Heart left ventricle (tissue), 16 donors: ENCODE results near the gene KLF2. TPM values are rescaled to one million over a fixed set of nuclear protein-coding genes. Genes with fewer than 3 reads are reported as not detected.
"Not testable (repeated sequence)": the region's sequence is repeated elsewhere in the genome, so short reads cannot be mapped to it uniquely, and the experiment has no call there.

ENCODE experiments used
- ATAC-seq, 4 donors: fragments of 200-7000 bp; cut with Tn5 transposase; one replicate each; pipeline ENCODE4 v1.9.1; 2020 to 2022; ENCODE audit warnings: moderate library complexity in 4 of 4, mild to moderate bottlenecking in 3 of 4, moderate number of reproducible peaks in 1 of 4
- DNase-seq, 5 donors: peaks; one replicate each; pipeline ENCODE4 v3.0.0-alpha.2; 2020
- H3K27ac ChIP-seq, 12 donors: fragments of 200-600 bp; sonication (generic) in 4 of 12; one replicate each; pipeline versions ENCODE4 v1.5.0 to v1.8.0; 2016 to 2022; ENCODE audit warnings: mild to moderate bottlenecking in 2 of 12
- H3K27me3 ChIP-seq, 9 donors: fragments of 200-600 bp; sonication (generic) in 2 of 9; one replicate each; pipeline versions ENCODE4 v1.5.1 to v1.8.0; 2016 to 2022; ENCODE audit warnings: mild to moderate bottlenecking in 3 of 9
- H3K36me3 ChIP-seq, 9 donors: fragments of 200-600 bp; sonication (generic) in 2 of 9; one replicate each; pipeline versions ENCODE4 v1.5.0 to v1.8.0; 2018 to 2022; ENCODE audit warnings: mild to moderate bottlenecking in 2 of 9
- H3K4me1 ChIP-seq, 12 donors: fragments of 200-600 bp; sonication (generic) in 4 of 12; one replicate each; pipeline versions ENCODE4 v1.5.0 to v1.8.0; 2016 to 2022; ENCODE audit warnings: mild to moderate bottlenecking in 3 of 12
- H3K4me3 ChIP-seq, 12 donors: fragments of 200-600 bp; sonication (generic) in 4 of 12; one replicate each; pipeline versions ENCODE4 v1.5.0 to v1.8.0; 2017 to 2022; ENCODE audit warnings: mild to moderate bottlenecking in 9 of 12, moderate library complexity in 4 of 12
- H3K9me3 ChIP-seq, 12 donors: fragments of 200-600 bp; sonication (generic) in 4 of 12; one replicate each; pipeline versions ENCODE4 v1.5.0 to v1.8.0; 2016 to 2022; ENCODE audit warnings: mild to moderate bottlenecking in 1 of 12
- POLR2A ChIP-seq, 2 donors: fragments of 450-650 bp; IDR thresholded peaks; one replicate each; pipeline ENCODE4 v1.6.1; 2017; ENCODE audit warnings: antibody characterized with exemption in 2 of 2, mild to moderate bottlenecking in 2 of 2, moderate library complexity in 2 of 2
- WGBS, 4 donors: extraction: QIAGEN DNeasy Blood & Tissue Kit in 2 of 4; methylation state at CpG; one replicate each; pipeline versions ENCODE4 v1.1.5 to v1.1.7; 2013 to 2018; 5-methylcytosine and 5-hydroxymethylcytosine counted together
- intact Hi-C, 10 donors: fragments of 100-400 bp; cut with DNase I; formaldehyde crosslinking; loops; one replicate each; pipeline versions ENCODE4 v1.11.1 to v1.14.2; 2022
- polyA plus RNA-seq, 2 donors: library from polyadenylated mRNA; stranded (reverse); fragments of 200-250 nt; gene quantifications; one replicate each; pipeline ENCODE4 v1.2.3, GENCODE V29; 2013
- total RNA-seq, 9 donors: library from RNA; depleted of rRNA in 2 of 9; stranded (reverse); fragments of >200 nt in 2 of 9; fragmentation: NEBNext Ultra II Directional in 3 of 9; extraction: Animal tissue kit (Norgen Biotek cat#: 25700) in 3 of 9; gene quantifications; one replicate each; pipeline versions ENCODE4 v1.1.0 to v1.2.4, GENCODE V29; 2016 to 2023
- TF ChIP-seq, protein P1 (sequence below), 12 donors: fragments of 200-600 bp; sonication (generic) in 4 of 12; IDR thresholded peaks; one replicate each; pipeline versions ENCODE4 v1.5.0 to v1.8.0; 2018 to 2022; ENCODE audit warnings: antibody characterized with exemption in 12 of 12, mild to moderate bottlenecking in 5 of 12
- donor health status: ischemic (EF 13 %, LVEDD 7.1; RV severe dilation, severe dysfunction).
- donor health status: healthy with polysubstance abuse.
- donor health status: DM: no; HTN: yes; CAD: no.
- donor health status: DM: no; HTN: no; CAD: no.
- donor health status: ischemic (EF 25% LVEDD 6.9; RV normal size, moderate dysfunction).
- donor health status: ischemic (EF 25% LVEDD 5.7; RV mildly dilated, moderate dysfunction).
- donor health status: healthy.
- donor health status: DM: yes; HTN: yes; CAD: no.
- donor health status: ischemic (EF 35%, LVEDD 5.7; RV mildly dilated, moderate dysfunction).
- donor health status: nonischemic (EF 11% LVEDD 7.7; RV severe dilation, severe dysfunction).
- donor health status: DM: yes; HTN: yes; CAD: no.
- donor health status: PGD.
- donor health status: ischemic (EF 29% LVEDD 5.4; RV normal size, mild dysfunction).
- donor health status: nonischemic (EF 23%, LVEDD 6.1; RV moderate dilation, normal function).

Gene KLF2
- total and polyA plus RNA-seq, 11 donors: 14.4 to 87.2 (median 37.8) TPM

DNA sequence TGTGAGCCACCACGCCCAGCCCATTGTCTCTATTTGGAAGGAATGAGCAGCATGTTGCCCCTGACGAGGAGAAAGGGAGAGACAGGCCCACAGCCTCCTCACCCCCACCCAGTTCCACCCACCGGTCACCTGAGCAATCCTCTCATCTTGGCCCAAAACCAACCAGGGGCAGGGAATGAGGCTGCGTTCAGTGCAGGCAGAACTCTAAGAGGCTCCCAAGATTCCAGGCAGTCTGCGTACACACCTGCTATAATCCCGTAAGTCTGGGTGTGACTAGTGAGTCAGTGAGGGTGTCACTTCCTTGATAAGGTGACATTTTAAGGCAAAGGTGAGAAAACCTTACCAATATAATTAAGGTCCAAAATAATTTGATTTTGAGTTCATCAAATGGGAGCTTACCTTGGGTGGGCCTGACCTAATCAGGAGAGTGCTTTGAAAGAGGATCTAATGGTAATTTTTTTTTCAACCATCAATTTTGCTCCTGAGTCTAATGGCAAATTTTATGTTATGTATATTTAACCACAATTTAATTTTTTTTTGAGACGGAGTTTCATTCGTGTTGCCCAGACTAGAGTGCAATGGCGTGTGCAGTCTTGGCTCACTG, 26.9 kb upstream of the KLF2 start:
- Histone ChIP-seq H3K27me3 (no peaks in the 10 kb centered on the region), H3K4me1 (peaks cover 0 to 17% (median 12%) of the 10 kb centered on the region in 12 donors), H3K27ac (no peak overlapping the region), H3K36me3 (no peaks in the 10 kb centered on the region), H3K4me3 (no peak overlapping the region), H3K9me3 (peaks cover 0 to 3% (median 0%) of the 10 kb centered on the region in 12 donors)
- ATAC-seq (no peak), DNase-seq (no peak)
- WGBS, 4 donors: 94 to 96% (median 95%) methylated on average over 9 of the region's 9 CpGs
- intact Hi-C loops: loop anchor here in 1 of 10 donors (2.0 kb wide), 1 partner anchor 13 kb away; no protein-coding TSS in a partner anchor
- TF ChIP-seq, protein P1, sequence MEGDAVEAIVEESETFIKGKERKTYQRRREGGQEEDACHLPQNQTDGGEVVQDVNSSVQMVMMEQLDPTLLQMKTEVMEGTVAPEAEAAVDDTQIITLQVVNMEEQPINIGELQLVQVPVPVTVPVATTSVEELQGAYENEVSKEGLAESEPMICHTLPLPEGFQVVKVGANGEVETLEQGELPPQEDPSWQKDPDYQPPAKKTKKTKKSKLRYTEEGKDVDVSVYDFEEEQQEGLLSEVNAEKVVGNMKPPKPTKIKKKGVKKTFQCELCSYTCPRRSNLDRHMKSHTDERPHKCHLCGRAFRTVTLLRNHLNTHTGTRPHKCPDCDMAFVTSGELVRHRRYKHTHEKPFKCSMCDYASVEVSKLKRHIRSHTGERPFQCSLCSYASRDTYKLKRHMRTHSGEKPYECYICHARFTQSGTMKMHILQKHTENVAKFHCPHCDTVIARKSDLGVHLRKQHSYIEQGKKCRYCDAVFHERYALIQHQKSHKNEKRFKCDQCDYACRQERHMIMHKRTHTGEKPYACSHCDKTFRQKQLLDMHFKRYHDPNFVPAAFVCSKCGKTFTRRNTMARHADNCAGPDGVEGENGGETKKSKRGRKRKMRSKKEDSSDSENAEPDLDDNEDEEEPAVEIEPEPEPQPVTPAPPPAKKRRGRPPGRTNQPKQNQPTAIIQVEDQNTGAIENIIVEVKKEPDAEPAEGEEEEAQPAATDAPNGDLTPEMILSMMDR (IDR thresholded peaks at IDR 0.05): no peak
- no peak for TF ChIP-seq POLR2A (IDR thresholded peaks at IDR 0.05)

DNA sequence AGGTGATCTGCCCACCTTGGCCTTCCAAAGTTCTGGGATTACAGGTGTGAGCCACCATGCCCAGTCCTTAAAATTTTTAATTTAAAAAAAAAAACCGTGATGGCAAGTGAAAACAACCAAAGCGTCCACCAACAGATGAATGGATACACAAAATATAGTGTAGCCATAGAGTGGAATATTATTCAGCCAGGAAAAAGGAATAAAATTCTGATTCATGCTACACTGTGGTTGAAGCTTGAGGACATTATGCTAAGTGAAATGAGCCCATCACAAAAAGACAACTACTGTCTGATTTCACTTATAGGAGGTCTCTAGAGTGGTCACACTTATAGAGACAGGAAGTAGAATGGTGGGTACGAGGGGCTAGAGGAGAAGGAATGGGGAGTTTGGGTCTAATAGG, 26.3 kb upstream of the KLF2 start:
- Histone ChIP-seq H3K27ac (no peak overlapping the region), H3K9me3 (peaks cover 0 to 3% (median 0%) of the 10 kb centered on the region in 12 donors), H3K27me3 (no peaks in the 10 kb centered on the region), H3K4me3 (no peak overlapping the region), H3K4me1 (peaks cover 0 to 10% (median 9%) of the 10 kb centered on the region in 12 donors), H3K36me3 (no peaks in the 10 kb centered on the region)
- intact Hi-C loops: no loop called here
- DNase-seq (no peak), ATAC-seq (no peak)
- TF ChIP-seq, protein P1 (IDR thresholded peaks at IDR 0.05): no peak
- no peak for TF ChIP-seq POLR2A (IDR thresholded peaks at IDR 0.05)
- WGBS, 4 donors: 83 to 86% (median 86%) methylated on average over 3 of the region's 3 CpGs

DNA sequence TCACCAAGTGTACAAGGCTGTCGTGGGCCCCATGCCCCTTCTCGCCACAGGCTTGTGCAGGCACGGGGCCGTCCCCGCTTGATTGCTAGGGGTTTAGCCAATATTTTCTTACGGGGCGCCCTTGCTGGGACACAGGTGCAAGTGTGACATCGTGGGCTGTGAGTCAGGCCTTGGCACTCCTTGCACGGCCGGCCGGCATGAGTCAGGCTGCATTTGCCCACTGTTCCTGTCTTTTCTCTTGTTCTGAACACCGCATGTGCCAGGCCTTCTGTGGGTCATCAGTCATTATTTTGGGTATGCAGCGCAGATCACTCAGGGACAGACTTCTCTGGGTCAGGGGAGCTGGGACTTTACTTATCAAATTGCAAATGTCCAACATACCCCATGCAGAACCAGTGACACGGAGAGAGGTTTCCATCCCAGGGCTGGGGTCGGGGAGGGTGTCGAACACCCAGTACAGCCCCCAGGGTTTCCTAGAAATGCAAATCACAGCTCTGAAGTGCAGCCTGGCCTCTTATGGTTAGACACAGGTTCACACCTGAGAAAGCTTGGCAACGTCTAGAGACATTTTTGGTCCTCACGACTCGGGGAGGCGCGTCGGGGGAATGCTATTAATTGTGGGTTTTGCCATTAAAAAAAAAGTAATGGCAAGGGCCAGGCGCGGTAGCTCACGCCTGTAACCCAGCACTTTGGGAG, 22.5 kb upstream of the KLF2 start:
- WGBS, 4 donors: 86 to 91% (median 89%) methylated on average over 22 to 25 of the region's 25 CpGs
- Histone ChIP-seq H3K4me1 (peaks cover 0 to 17% (median 0%) of the 10 kb centered on the region in 12 donors), H3K9me3 (peaks cover 0 to 3% (median 0%) of the 10 kb centered on the region in 12 donors), H3K36me3 (no peaks in the 10 kb centered on the region), H3K4me3 (no peak overlapping the region), H3K27me3 (no peaks in the 10 kb centered on the region), H3K27ac (no peak overlapping the region)
- no peak for TF ChIP-seq POLR2A (IDR thresholded peaks at IDR 0.05)
- TF ChIP-seq, protein P1 (IDR thresholded peaks at IDR 0.05): no peak
- intact Hi-C loops: no loop called here
- ATAC-seq: no peak
- DNase-seq: no peak

DNA sequence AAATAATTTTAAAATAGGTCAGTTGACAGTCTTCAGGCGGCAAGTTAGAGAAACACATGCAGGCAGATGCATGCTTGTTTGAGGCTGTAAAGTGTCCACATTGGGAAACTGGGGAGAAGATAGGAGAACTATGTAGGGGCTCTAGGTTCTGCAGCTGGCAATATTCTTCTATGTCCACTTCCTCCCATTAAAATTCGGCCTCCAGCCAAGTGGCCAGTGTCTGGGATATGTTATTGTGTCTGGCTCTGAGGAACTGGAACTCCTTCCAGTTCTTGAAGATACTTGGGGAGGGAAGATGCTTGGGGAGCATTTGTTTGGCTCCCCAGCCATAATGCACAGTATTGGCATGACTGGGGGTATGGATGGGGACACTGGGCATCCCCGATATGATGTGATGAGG, 20.9 kb upstream of the KLF2 start:
- ATAC-seq: peak in 3 of 4 donors; percentile 28 to 71 (median 62)
- intact Hi-C loops: no loop called here

DNA sequence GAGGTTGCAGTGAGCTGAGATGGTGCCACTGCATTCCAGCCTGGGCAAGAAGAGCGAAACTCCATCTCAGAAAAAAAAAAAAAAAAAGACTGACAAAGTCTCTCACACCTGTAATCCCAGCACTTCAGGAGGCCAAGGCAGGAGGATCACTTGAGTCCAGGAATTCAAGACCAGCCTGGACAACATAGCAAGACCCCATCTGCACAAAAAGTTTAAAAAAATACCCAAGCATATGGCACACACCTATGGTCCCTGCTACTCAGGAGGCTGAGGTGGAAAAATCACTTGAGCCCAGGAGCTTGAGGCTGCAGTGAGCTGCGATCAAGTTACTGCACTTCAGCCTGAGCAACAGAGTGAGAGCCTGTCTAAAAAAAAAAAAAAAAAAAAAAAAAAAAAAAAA, 20.1 kb upstream of the KLF2 start:
- H3K27me3 ChIP-seq, intact Hi-C loops, DNase-seq, H3K4me3 ChIP-seq, H3K36me3 ChIP-seq, H3K27ac ChIP-seq, H3K9me3 ChIP-seq, ATAC-seq: not testable (repeated sequence)
- WGBS, 4 donors: 92 to 97% (median 94%) methylated on average over 2 of the region's 2 CpGs
- peaks cover 0 to 17% (median 0%) of the 10 kb centered on the region in 12 donors for H3K4me1 ChIP-seq

More for the DNA sequence above, 20.9 kb upstream of the KLF2 start:
- no peak for TF ChIP-seq POLR2A (IDR thresholded peaks at IDR 0.05)
- TF ChIP-seq, protein P1 (IDR thresholded peaks at IDR 0.05): no peak
- Histone ChIP-seq H3K9me3 (no peaks in the 10 kb centered on the region), H3K27ac (no peak overlapping the region), H3K27me3 (no peaks in the 10 kb centered on the region), H3K36me3 (no peaks in the 10 kb centered on the region), H3K4me1 (peaks cover 0 to 17% (median 0%) of the 10 kb centered on the region in 12 donors), H3K4me3 (no peak overlapping the region)
- peak in 1 of 5 donors; percentile 70 for DNase-seq
- 61 to 69% (median 69%) methylated on average over 3 of the region's 3 CpGs for WGBS, 4 donors

DNA sequence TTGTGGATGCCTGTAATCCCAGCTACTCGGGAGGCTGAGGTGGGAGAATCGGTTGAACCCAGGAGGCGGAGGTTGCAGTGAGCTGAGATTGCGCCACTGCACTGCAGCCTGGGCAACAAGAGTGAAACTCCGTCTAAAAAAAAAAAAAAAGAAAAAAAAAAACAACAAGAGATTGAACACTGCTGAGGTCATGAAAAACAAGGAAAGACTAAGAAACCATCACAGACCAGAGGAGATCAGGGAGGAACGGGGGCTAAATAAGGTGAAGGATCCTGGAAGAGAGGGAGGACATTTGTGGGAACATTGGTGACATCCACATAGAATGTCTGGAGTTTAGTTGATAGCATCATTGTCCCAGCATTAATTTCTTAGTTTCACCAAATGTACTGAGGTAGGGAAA, 19.6 kb upstream of the KLF2 start:
- H3K27me3 ChIP-seq, intact Hi-C loops, H3K9me3 ChIP-seq, H3K27ac ChIP-seq, ATAC-seq, H3K4me3 ChIP-seq, H3K36me3 ChIP-seq, DNase-seq: not testable (repeated sequence)
- WGBS, 4 donors: 81 to 91% (median 87%) methylated on average over 6 of the region's 6 CpGs
- peaks cover 0 to 17% (median 0%) of the 10 kb centered on the region in 12 donors for H3K4me1 ChIP-seq
